Activated CD8-positive, alpha-beta T cell treated with anti-CD3 and anti-CD28 coated beads for 36 hours (primary cell): ENCODE data around the gene SPOCK2. TPM values are rescaled to one million over a fixed set of nuclear protein-coding genes. Genes with fewer than 3 reads are reported as not detected.
A peak's percentile ranks its signal among the peaks of the same experiment; 100 is the strongest.

Experiments
- ATAC-seq: fragments of 200-7000 bp; cut with Tn5 transposase; one replicate; pipeline ENCODE4 v1.10.0; 2021; ENCODE audit warnings: mild to moderate bottlenecking, moderate library complexity
- CTCF ChIA-PET: fragments of 350-600 bp; sonication (Branson Sonifier 250); formaldehyde crosslinking; loops from one replicate; lab custom pipeline; 2021; ENCODE audit warnings: antibody characterized with exemption; lab: Charles Lee
- POLR2A ChIA-PET: fragments of 350-600 bp; sonication (Branson Sonifier 250); formaldehyde crosslinking; loops from one replicate; lab custom pipeline; 2021; ENCODE audit warnings: antibody characterized with exemption; lab: Charles Lee
- DNase-seq: peaks from one replicate; pipeline ENCODE4 v3.0.0-alpha.2; 2020
- H3K27ac Mint-ChIP-seq: one replicate; pipeline ENCODE4 v1.8.0; 2021; ENCODE audit warnings: mild to moderate bottlenecking, mixed read lengths
- H3K27me3 Mint-ChIP-seq: one replicate; pipeline ENCODE4 v1.8.0; 2021; ENCODE audit warnings: mixed read lengths
- H3K36me3 Mint-ChIP-seq: one replicate; pipeline ENCODE4 v1.8.0; 2021; ENCODE audit warnings: low read depth, mixed read lengths
- H3K4me1 Mint-ChIP-seq: one replicate; pipeline ENCODE4 v1.8.0; 2021; ENCODE audit warnings: low read depth, mixed read lengths
- H3K4me3 Mint-ChIP-seq: one replicate; pipeline ENCODE4 v1.8.0; 2021; ENCODE audit warnings: mild to moderate bottlenecking, moderate library complexity, mixed read lengths
- H3K9me3 Mint-ChIP-seq: one replicate; pipeline ENCODE4 v1.8.0; 2021; ENCODE audit warnings: mixed read lengths
- intact Hi-C: fragments of 100-400 bp; cut with micrococcal nuclease; formaldehyde crosslinking; loops from one replicate; pipeline ENCODE4 v1.10.0; 2022
- total RNA-seq, 2 experiments: library from RNA; stranded (reverse); gene quantifications; one replicate each; pipeline ENCODE4 v1.2.3, GENCODE V29; 2021
- TF ChIP-seq, protein P1 (sequence below): fragments of 200-600 bp; IDR thresholded peaks from one replicate; pipeline ENCODE4 v1.8.0; 2022; ENCODE audit warnings: antibody characterized with exemption, mild to moderate bottlenecking

Gene SPOCK2
- total RNA-seq, 2 experiments from 2014 or later = 134 to 135 TPM

DNA sequence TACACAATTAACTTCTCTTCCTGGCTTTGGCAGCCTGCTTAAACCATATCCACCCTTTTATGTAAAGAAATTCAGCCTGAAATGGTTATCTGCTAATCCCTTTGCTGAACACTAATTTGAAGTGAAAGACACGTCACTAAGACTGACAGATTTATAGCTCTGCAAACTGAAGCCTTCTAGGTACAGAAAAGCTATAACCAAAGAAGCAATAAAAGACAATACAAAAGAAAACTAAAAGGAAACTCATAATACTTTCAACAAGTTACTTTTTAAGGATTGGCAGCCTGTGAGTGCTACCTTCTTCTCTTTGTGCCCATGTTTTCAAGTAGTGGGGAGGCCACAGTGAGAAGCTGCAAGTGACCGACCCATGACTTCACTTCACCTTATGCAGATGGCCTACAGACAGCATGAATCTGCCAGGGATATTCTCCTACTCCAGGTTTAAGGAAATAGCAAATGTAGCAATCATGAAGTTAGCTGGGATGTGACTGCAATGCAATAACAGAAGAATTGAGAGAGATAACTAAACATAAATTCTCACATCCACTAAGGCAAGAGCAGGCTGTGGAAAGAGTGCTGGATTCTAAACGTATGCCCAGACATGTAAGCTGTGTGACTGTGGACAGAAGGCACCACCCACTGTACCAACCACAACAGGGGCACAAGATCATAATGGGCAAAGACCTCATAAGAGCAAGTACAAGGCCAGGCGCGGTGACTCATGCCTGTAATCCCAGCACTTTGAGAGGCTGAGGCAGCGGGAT is 10.7 kb upstream of the SPOCK2 start:
- ChIA-PET POLR2A (interaction anchor here (2.0 kb wide), 1 partner anchor 10 kb away, joined by 6 read pairs; the partner anchor contains the start of gene SPOCK2), CTCF (interaction anchor here (0.7 to 2.9 kb wide), 3 partner anchors 9 to 20 kb away, joined by 3 to 12 read pairs (median 3); no protein-coding TSS in a partner anchor)
- H3K36me3 Mint-ChIP-seq = peaks cover 56% of the 10 kb centered on the region
- TF ChIP-seq, protein P1, sequence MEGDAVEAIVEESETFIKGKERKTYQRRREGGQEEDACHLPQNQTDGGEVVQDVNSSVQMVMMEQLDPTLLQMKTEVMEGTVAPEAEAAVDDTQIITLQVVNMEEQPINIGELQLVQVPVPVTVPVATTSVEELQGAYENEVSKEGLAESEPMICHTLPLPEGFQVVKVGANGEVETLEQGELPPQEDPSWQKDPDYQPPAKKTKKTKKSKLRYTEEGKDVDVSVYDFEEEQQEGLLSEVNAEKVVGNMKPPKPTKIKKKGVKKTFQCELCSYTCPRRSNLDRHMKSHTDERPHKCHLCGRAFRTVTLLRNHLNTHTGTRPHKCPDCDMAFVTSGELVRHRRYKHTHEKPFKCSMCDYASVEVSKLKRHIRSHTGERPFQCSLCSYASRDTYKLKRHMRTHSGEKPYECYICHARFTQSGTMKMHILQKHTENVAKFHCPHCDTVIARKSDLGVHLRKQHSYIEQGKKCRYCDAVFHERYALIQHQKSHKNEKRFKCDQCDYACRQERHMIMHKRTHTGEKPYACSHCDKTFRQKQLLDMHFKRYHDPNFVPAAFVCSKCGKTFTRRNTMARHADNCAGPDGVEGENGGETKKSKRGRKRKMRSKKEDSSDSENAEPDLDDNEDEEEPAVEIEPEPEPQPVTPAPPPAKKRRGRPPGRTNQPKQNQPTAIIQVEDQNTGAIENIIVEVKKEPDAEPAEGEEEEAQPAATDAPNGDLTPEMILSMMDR = no peak
- H3K9me3 Mint-ChIP-seq = no peaks in the 10 kb centered on the region
- ATAC-seq = no peak
- no peak overlapping the region for H3K27ac Mint-ChIP-seq
- intact Hi-C loops = no loop called here
- H3K4me3 Mint-ChIP-seq = no peak overlapping the region
- peaks cover 55% of the 10 kb centered on the region for H3K4me1 Mint-ChIP-seq
- no peak for DNase-seq
- no peaks in the 10 kb centered on the region for H3K27me3 Mint-ChIP-seq

DNA sequence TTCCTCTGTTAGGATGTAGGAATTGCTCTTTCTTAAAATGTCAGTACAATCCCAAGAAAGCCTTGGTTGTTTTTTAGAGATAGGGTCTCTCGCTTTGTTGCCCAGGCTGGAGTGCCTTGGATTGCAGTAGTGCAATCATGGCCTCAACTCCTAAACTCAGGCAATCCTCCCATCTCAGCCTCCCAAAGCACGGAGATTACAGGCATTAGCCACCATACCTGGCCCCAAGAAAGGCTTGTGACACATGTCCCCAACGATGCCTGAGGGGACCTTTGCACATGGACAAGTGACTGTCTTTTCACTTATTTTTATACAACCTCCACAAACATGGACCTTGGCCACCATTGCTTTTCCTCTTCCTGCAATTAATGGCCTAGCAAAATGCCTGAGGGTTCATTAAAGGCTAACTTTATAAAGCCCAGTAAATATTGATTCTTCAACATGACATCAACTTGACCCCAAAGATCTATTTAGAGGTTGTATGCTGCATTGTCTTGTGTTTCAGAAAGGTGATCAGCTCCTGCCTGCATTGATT is 10.0 kb upstream of the SPOCK2 start:
- CTCF ChIA-PET = interaction anchor here (0.7 kb wide), 1 partner anchor 10 kb away, joined by 3 read pairs; no protein-coding TSS in a partner anchor
- H3K27ac Mint-ChIP-seq = no peak overlapping the region
- H3K9me3 Mint-ChIP-seq = no peaks in the 10 kb centered on the region
- ATAC-seq = no peak
- no peak overlapping the region for H3K4me3 Mint-ChIP-seq
- no peaks in the 10 kb centered on the region for H3K27me3 Mint-ChIP-seq
- TF ChIP-seq, protein P1 = no peak
- POLR2A ChIA-PET = interaction anchor here (2.0 kb wide), 1 partner anchor 10 kb away, joined by 6 read pairs; the partner anchor contains the start of gene SPOCK2
- peaks cover 55% of the 10 kb centered on the region for H3K36me3 Mint-ChIP-seq
- intact Hi-C loops = no loop called here
- H3K4me1 Mint-ChIP-seq = peaks cover 54% of the 10 kb centered on the region
- DNase-seq = no peak

DNA sequence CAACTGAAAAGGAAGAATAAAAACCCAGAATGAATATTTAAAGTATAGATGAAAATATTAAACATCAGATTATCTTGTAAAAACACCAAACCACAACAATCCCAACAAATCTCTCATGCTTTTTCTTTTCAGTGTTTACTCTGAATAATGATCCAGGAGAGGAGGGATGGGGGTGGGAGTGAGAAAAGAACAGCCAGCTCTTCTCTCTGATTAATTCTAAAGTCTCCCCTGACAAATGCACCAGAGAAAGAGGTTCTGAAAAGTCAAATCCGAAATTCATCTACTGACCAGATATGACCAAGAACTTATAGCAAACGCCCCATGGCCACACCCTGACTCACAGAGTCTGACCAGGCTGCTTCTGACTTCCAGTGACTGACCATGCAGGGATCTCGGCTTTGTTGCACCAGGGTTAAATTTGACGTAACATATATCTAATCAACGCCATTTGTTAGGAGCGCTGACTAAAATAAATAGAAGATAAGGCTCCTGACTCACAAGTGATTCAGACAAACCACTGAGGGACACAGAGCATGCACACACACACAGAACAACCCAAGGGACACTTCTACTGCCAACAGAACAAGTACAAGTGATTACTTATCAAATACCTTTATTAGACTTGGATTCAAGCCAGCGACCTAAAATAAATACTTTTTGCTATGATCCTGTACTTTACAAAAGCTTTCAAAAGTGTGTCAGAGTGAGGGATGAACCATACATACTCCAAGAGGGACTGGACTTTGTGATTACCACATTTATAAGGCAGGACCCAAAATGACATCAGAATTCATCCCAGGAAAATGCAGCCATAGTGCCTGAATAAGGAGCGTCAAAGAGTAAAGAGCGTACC is 9.3 kb upstream of the SPOCK2 start:
- TF ChIP-seq, protein P1 = no peak
- Mint-ChIP-seq H3K27me3 (no peaks in the 10 kb centered on the region), H3K4me3 (no peak overlapping the region), H3K4me1 (peaks cover 58% of the 10 kb centered on the region), H3K9me3 (no peaks in the 10 kb centered on the region), H3K36me3 (peaks cover 51% of the 10 kb centered on the region), H3K27ac (peak overlapping the region; percentile 4)
- peak; percentile 51 for ATAC-seq
- DNase-seq = no peak
- intact Hi-C loops = no loop called here
- ChIA-PET CTCF (no interaction called here), POLR2A (interaction anchor here (0.7 to 1.4 kb wide), 3 partner anchors 9 to 200 kb away, joined by 3 to 4 read pairs (median 4); partner anchors contain the start of gene SPOCK2)

DNA sequence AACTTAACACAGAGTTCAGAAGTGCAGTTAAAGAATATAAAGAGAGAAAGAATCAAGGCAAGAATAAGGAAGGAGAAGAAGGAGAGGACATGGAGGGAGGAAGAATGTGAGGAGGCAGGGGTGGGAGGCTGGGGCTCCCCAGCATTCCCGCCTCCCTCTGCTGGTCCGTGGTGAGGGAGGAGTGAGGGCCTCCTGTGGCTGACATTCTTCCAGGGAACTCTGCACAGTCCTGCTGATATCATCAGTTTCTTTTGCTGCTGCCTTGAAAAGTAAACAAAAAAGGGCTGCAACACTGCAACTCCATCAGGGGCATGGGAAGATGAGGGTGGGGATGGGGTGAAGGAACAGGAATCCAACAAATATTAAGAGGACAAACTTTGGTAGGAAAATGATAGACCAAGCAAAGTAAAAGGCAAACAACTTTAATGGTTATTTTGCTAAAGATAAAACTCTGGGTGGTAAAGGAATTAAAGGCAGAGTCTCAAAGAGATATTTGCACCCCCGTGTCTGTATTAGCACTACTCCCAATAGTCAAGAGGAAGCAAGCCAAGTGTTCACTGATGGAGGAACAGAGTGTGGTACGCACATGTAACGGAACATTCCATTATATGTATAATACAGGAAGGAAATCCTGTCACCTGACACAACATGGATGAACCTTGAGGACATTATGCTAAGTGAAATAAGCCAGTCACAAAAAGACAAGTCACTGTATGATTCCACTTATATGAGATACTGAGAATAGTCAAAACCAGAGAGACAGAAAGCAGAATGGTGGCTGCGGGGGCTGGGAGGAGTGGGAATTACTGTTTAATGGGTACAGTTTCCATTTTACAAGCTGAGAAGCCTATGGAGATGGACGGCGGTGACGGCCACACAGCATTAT is 8.0 kb upstream of the SPOCK2 start:
- TF ChIP-seq, protein P1 = no peak
- POLR2A ChIA-PET = interaction anchor here (1.1 to 1.4 kb wide), 3 partner anchors 8 to 231 kb away, joined by 3 to 4 read pairs (median 4); partner anchors contain the start of gene SPOCK2
- no peaks in the 10 kb centered on the region for H3K27me3 Mint-ChIP-seq
- peaks cover 41% of the 10 kb centered on the region for H3K36me3 Mint-ChIP-seq
- no peaks in the 10 kb centered on the region for H3K9me3 Mint-ChIP-seq
- H3K4me3 Mint-ChIP-seq = no peak overlapping the region
- H3K27ac Mint-ChIP-seq = peak overlapping the region; percentile 89
- DNase-seq = peak; percentile 63
- intact Hi-C loops = no loop called here
- peak; percentile 22 for ATAC-seq
- peaks cover 54% of the 10 kb centered on the region for H3K4me1 Mint-ChIP-seq
- CTCF ChIA-PET = no interaction called here
